Measurements from ENCODE around the gene WDR1.

The WDR1 gene, protein sequence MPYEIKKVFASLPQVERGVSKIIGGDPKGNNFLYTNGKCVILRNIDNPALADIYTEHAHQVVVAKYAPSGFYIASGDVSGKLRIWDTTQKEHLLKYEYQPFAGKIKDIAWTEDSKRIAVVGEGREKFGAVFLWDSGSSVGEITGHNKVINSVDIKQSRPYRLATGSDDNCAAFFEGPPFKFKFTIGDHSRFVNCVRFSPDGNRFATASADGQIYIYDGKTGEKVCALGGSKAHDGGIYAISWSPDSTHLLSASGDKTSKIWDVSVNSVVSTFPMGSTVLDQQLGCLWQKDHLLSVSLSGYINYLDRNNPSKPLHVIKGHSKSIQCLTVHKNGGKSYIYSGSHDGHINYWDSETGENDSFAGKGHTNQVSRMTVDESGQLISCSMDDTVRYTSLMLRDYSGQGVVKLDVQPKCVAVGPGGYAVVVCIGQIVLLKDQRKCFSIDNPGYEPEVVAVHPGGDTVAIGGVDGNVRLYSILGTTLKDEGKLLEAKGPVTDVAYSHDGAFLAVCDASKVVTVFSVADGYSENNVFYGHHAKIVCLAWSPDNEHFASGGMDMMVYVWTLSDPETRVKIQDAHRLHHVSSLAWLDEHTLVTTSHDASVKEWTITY

GRCh38 chr4:10116569-10117358, at the start of gene WDR1:
TSS of gene WDR1 (minus strand) at chr4:10116799. CDS start at chr4:10116666, 133 bp downstream.
- DNase-seq (ENCODE audit: low spot score), result peak; percentile 94

- no peak for DNase-seq (ENCODE audit: low spot score)
Observed at GRCh38 chr4:10164877-10165283, 48.3 kb upstream of the WDR1 start.

DNA sequence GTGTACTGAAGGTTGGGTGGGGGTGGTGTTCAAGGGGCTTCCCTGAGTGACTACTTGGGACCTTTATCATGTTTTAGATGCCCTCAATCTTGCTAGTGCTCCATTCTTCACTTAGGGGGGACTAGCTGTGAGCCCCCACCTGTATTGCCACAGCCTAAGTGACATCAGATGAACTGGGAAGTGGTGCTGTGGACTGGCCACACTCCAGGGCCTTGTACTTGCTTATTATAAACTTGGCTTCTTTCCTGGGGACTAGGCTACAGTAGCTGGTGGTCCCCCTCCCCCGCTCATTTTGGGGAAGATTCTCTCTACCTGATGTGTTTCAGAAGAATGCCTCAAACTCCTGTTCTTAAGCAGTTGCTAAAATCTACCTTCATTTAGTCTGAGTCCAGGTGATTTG, 46.7 kb upstream of the WDR1 start:
- no peak for DNase-seq (ENCODE audit: low spot score)

DNA sequence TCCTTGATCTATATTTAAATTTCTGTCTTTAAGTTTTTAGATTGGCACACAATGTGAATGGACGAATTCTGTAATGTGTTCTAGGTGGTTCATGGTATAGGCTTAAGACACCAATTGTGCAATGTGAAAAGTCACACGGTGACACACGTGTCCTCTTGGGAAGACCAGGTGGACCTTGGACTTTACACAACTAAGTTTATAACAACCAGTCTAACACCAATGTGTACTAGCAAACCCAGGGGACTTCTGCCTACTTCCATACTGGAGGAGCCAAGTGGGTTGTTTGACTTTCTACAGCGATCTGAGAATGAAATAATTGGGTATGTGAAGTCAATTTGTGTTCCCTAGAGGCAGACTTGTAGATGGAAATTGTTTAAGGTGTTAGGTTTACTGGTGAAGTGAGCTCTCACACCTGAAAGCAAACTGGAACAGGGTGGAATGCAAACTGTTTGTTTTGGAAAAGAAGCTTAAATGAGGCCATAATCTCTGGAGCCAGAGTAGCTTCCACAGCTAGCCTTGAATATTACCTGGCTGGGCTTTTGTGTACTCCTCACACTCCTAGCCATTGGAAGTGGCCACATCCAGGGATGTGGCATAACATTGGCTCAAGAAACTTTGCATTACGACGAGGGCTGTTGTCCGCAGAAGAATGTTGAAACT, 45.9 kb upstream of the WDR1 start:
- DNase-seq (ENCODE audit: low spot score), result no peak

DNA sequence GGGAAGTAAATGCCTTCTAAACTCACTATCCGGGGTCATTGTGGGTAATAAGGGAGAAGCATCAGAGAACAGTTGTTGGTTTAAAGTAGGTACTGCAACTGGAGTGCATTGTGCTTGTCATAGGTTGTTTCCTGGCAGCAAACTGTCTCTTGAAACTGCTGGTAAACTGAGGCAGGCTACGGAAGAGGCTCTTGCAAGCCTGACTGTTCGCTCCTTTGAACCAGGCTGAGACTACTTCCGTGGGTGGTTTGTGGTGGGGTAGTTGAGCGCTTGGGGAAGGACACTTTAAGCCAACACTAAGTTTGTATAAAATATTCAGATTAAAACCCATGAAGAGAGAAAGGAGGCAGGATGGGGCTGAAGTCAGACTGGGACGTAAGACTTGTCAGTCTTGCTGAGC, 45.2 kb upstream of the WDR1 start:
- DNase-seq (ENCODE audit: low spot score), result no peak

- DNase-seq (ENCODE audit: low spot score), result no peak
Observed at GRCh38 chr4:10161146-10161545, 44.5 kb upstream of the WDR1 start.

- no peak for DNase-seq (ENCODE audit: low spot score)
Observed at GRCh38 chr4:10160281-10160856, 43.8 kb upstream of the WDR1 start.

- DNase-seq (ENCODE audit: low spot score), result no peak
Observed at GRCh38 chr4:10159671-10160070, 43.1 kb upstream of the WDR1 start.

- DNase-seq (ENCODE audit: low spot score), result no peak
Observed at GRCh38 chr4:10158333-10158942, 41.8 kb upstream of the WDR1 start.

GRCh38 chr4:10157478-10158332, 41.1 kb upstream of the WDR1 start:
- DNase-seq (ENCODE audit: low spot score), result peak; percentile 58

- DNase-seq (ENCODE audit: low spot score), result no peak
Observed at GRCh38 chr4:10154241-10154640, 37.6 kb upstream of the WDR1 start.

- no peak for DNase-seq (ENCODE audit: low spot score)
Observed at GRCh38 chr4:10153161-10153560, 36.6 kb upstream of the WDR1 start.

DNA sequence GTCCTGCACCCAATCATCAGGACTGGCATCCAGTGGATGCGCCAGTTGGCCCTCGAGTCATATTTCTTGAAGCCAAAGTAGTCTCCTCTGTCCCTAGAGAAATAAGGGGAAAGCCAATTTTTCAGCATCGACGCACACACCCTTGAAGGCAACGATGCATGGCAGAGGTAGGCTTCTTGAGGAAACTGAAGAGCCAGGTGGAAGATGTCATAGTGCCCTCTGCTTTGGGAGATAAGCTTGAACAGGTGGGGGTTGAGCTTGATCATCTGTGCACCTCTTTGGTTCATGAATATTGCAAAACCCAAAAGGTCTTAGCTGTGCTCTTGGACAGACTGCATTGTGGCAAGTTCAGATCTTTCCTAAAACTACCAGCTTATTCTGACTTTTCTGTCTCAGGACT, 34.6 kb upstream of the WDR1 start:
- DNase-seq (ENCODE audit: low spot score), result no peak

GRCh38 chr4:10144966-10145365, 28.4 kb upstream of the WDR1 start:
- no peak for DNase-seq (ENCODE audit: low spot score)

- no peak for DNase-seq (ENCODE audit: low spot score)
Observed at GRCh38 chr4:10144479-10144878, 27.9 kb upstream of the WDR1 start.

GRCh38 chr4:10143171-10143570, 26.6 kb upstream of the WDR1 start:
- DNase-seq (ENCODE audit: low spot score), result no peak

DNA sequence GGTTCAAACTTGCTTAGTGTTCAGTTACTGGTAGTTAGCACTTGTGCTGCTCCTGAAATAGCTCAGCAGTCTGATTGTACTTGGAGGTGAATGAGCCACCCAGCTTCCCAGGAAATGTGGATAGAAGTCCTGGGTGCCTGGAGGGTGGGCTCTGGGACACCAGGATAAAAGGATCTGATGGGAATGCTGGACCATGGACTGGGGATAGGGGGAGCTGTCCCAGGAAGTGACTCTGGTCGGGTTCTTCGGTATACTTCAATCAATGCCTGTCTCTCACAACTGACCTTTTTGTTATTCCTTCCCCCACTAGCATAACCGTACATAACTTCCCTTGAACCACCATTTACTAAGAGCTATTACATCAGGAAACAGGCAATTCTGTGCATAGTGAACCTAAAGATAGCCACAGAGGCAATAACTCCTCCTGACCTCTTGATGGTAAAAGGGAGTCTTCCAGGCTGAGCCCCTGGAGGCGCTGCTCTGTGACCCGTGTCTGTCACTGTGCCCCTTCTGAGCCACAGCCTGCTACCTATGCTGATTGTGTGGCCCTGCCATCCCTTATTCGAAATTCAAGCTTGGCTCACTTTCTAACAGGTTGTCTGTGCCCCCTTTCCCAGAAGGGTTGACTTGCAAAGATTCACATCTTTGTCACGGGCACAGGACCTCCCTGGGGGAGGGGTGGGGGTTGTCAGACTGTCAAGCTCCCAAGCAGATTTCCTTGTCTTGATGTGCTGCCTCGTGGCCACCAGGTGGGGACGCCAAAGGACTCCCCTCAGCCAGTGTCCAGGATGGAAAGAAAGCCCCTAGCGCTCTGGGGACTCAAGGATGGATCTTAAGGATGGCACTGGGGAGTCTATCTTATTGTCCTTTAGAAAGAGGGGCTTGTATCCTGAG, 24.5 kb upstream of the WDR1 start:
- DNase-seq (ENCODE audit: low spot score), result no peak

DNA sequence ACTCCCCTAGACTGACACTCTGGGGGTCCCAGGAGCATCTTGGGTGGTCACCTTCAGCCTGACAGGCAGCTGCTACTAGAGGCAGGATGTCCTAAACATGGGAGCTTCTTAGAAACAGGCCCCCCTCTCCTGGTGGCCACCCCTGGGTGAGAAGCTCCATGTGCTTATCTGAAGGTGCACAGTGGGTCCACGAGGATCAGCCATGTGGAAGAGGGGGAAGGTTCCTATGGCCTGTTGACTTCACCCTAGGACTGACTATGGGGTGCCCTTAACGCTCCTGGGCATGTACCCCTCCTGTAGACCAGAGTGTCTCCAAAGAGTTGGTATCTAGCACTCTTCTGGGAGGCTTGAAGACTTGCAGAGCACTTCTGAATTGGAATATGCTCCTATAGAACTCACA, 22.9 kb upstream of the WDR1 start:
- no peak for DNase-seq (ENCODE audit: low spot score)

GRCh38 chr4:10135260-10135659, 18.7 kb upstream of the WDR1 start:
- DNase-seq (ENCODE audit: low spot score), result no peak

GRCh38 chr4:10134141-10134540, 17.5 kb upstream of the WDR1 start:
- no peak for DNase-seq (ENCODE audit: low spot score)

Data from LoVo (cell line).